ENCODE results near the gene FANCL.

- TF ChIP-seq TAF1 (IDR thresholded peaks at IDR 0.05; ENCODE audit: low read depth, low read length) (no peak), POLR2AphosphoS5 (IDR thresholded peaks at IDR 0.05; ENCODE audit: low read depth, low read length) (no peak), POU2F2 (IDR thresholded peaks at IDR 0.05; ENCODE audit: low read depth, low read length) (no peak), PAX5 (IDR thresholded peaks at IDR 0.05; ENCODE audit: insufficient read depth, low read length, severe bottlenecking) (no peak)
Measured at GRCh38 chr2:58156780-58157179, 84.3 kb downstream of the FANCL start.

Data from GM12891 (cell line).